Erythroblast (primary cell): Measurements from ENCODE around the gene HSD17B14.

Source experiments
- GATA1 ChIP-seq: IDR thresholded peaks from 2 replicates; pipeline ENCODE4 v1.6.1; 2011; ENCODE audit warnings: low read depth, mild to moderate bottlenecking, control low read depth, low read length, moderate library complexity
- POLR2A ChIP-seq: IDR thresholded peaks from 2 replicates; pipeline ENCODE4 v1.6.1; 2011; ENCODE audit warnings: mild to moderate bottlenecking, low read length

DNA sequence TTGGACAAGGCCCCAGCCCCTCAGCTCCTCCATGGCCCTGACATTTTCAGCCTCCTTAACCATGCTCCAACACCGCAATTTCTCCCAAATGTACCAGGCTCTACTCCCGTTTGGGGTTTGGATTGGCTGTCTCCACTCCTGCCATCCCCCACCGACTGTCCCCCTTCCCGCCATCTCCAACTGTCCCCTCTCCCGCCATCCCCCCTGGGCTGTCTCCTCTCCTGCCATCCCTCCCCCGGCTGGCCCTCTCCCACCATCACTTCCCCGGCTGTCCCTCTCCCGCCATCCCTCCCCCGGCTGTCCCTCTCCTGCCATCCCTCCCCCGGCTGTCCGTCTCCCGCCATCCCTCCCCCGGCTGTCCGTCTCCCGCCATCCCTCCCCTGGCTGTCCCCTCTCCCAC is 30.8 kb downstream of the HSD17B14 start:
- no peak for TF ChIP-seq POLR2A
- TF ChIP-seq GATA1: no peak
